HG03442 (cell line): ENCODE results near the gene PAX8.
"Not testable (repeated sequence)": the region's sequence is repeated elsewhere in the genome, so short reads cannot be mapped to it uniquely, and the experiment has no call there.

Source experiments
- ATAC-seq: cut with Tn5 transposase; IDR thresholded peaks from one replicate; pipeline ENCODE4 v1.9.1; 2021; ENCODE audit warnings: mild to moderate bottlenecking, moderate library complexity; ENCODE audit not compliant: unreplicated experiment

Gene PAX8

DNA sequence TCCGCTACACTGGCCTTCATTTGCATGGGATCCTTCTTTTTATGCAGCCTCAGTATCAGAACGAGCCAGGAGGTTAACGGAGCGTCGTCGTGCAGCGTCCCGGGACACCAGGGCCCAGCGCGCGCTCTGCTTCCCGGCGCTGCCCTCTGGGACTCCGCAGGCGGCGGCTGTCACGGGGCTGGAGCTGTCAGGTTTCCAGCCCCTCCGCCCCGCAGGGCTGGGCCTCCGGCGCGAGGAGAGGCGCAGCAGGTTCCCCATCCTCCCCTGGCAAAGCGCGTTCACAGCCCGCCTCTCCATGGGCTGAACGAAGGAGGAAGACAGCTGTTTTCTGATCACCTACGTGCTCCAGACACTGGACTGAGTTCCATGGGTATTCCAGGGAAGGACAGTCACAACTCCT, 12.5 kb upstream of the PAX8 start:
- no peak for ATAC-seq

- ATAC-seq = not testable (repeated sequence)
Observed at GRCh38 chr2:113288674-113289149, 10.0 kb upstream of the PAX8 start.

DNA sequence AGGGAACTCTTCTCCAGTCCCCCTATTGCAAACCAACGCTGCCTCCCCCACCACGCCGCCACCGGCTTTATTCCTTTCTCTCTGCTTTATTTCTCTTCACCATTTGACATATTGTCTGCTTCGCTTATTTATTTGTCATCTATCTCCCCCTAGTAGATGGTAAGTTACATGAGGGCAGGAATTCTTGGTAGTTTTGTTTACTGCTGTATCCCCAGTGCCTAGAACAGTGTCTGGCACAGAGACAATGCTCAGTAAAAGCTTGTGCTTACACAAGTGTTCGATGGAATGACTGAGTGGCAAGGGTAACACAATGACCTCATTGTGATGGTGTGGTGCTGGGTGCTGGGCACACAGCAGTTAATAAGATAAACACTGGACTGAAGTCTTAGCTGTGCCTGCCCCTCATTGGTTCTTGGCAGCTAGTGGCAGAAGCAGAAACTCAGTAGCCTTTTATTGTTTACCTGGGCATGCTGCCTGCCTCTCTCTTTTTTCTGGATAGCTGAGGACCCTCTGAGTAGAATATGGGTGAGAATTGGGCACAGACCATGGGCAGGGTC, 9.5 kb upstream of the PAX8 start:
- ATAC-seq = not testable (repeated sequence)

GRCh38 chr2:113285816-113286215, 7.1 kb upstream of the PAX8 start:
- ATAC-seq = no peak

DNA sequence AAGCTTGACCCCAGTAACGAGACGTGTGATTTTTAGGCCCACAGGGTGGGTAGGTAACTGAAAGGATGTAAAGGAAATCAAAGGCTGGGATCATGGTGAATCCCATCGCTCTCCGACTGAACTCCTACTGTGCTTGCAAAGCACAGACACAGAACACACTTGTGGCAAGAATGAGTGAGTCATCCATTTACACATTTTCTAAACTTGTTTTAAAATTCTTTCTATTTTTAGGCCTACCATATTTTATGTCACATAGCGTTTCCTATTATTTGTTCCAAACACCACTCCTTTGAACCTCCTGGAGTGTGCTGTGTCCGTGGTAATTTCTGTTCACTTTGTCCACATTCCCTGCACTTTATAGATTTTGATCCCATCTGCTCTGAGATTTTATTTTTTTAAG, 6.3 kb upstream of the PAX8 start:
- not testable (repeated sequence) for ATAC-seq

DNA sequence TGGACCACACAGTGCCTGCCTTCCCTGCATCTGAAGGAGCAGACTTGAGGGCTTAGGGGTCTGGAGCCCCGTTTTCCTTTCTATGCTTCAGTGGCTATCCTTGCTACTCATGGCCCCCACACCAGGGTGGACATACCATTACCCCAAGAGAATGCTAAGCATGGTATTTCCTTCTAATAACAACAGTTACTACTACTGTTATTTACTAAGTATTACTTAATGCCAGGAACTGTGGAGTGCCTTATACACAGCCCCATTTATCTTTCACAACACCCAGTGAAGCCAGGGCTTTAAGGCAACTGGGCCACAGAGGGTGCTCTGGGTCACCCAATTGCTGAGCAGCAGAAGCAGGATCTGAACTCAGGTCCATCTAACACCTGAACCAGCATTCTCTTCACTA, 5.8 kb upstream of the PAX8 start:
- no peak for ATAC-seq

DNA sequence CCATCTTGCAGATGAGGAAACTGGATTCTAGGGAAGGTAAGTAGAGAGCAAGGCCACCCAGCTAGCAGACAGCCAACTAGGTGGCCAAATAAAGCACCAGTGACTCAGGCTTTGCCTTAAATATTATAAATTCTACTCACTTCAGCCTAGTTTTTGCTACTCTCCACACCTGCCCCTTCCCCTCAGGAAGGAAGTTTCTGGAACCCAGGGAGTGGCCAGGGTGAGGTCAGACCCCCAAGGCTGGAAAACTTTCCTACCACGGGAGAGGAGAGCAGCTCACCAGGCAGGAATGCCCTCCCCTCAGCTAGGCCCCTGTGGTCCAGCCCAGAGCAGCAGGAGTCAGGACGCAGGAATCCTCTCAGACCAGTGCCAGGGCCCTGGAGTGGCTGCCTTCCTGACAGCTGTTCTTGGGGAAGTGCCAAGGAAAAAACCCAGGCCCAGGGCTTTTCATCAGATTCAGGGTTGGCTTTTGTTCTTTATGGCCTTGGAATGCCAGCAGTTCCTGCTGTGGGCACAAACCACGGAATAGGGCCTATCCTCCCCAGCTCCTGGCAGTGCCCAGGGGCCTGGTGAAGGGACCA, 5.1 kb upstream of the PAX8 start:
- no peak for ATAC-seq

- ATAC-seq = no peak
Observed at GRCh38 chr2:113282747-113283533, 4.2 kb upstream of the PAX8 start.

DNA sequence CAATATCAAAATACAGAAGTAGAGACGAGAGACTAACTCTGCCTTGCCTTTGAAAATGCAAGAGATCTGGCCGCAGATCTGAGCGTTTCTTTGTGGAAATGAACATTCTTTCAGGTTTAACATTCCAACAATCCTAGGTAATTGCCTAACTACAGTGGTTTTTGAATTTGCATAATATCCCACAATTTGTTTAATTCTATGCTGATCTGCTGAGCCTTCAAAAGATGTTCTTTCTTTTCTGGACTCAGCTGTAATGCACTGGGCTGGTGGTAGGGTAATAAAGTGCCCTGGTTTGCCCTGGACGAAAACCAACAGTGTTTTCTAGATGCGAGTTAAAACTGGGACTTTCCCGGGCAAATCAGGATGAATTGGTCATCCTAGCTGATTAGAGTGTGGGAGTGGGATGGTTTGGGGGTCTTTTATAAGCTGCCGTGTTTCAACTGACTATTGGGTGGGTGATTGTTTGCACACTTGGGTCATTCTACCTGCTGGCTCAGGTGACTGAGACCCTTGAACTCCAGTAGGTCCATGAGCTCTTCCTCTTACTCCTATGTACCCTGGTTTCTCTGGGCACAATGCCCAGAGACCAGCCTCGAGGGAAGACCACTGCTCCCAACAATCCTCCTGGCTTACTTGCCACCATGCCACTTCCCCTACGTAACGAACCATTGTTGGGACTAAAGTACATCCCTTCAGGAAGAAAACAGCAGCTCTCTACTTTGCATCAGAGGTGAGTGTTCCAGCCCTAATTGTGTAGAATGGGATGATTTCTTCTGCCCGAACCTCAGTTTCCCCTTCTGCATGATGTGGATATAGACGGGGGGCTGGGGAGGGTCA, 3.4 kb upstream of the PAX8 start:
- ATAC-seq = no peak

GRCh38 chr2:113278073-113278741, 514 bp downstream of the PAX8 start:
- ATAC-seq = no peak

DNA sequence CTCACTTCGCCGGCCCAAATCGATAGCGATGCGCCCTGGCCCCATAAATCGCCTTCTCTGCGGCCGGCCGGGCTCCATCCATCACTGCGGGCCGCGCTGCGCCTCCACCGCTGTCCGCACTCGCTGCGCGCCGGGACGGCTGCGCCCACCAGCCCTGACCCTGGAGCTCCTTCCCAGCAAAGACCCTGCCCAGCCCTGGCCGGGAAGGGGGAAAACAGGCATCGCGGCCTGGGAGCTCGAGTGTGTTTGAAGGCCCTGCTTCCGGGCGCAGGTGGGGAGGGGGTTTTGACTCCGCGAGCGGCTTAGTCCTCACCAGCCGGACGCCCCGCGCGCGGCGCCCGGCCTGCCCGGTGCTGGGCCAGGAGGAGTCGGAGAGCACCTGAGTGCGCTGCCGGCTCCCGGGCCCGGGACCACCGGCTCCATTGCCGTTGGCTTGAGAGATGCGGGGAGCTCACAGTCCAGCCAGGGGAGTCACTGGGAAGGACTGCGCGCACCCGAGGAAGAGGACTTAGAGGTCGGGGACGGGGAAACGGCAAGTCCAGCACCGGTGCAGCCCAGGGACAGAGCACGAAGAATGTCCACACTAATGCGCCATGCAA, 1.1 kb downstream of the PAX8 start:
- ATAC-seq = no peak

- no peak for ATAC-seq
Observed at GRCh38 chr2:113276761-113277425, 1.8 kb downstream of the PAX8 start.

DNA sequence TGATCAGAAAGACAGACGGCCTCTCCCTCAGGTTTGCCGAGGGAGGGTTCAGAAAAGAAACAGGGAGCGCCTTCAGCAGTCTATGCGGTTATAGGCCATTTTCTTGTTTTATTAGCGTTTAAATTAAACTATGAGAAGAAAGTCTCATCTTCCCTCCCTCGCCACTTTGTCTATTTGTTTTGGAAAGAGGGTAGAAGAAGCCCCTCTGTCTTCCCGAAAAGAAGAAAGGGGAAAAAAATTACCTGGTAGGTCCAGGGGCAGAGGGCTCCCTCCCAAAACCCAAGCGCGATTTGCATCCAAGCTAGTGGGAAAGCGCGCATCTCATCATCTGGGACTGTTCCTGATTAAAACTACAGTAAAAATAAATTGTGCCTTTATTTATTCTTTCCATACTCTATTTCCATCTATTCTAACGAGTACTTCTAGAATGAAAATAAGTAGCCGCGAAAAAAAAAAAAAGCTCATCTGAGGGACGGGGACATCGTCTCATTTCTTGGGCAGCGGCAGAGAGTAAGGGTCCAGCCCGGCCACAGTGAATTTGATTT, 2.4 kb downstream of the PAX8 start:
- no peak for ATAC-seq

DNA sequence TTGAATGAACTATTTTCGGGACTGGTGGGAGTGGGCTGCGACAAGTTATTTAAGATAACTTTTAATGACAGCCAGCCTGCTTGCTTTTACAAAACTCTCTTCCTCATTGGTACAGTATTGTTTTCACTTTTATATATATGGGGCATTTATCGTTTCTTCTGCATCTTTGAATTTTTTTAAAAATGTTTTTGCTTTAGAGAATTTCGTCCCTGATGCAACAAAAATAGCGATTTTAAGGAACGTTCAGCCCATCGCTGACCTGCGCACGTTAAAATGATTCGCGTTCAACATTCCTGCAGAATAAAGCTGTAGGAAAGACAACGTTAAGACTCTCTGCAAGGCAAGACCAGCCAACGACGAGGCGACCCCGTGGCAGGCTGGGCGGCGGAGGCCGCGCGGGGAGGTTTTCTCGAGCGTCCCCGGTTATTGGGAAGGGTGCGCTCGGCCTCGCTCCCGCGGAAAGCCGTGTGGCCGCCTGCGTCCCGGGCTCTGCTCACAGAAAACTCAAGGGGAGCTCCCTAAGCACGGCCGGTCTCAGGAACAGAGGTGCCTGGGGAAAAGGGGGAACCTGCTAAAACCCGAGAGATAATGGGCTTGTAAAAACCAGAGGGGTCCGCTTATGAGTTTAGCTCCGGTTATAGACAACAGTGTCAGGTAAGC, 3.0 kb downstream of the PAX8 start:
- ATAC-seq = no peak

DNA sequence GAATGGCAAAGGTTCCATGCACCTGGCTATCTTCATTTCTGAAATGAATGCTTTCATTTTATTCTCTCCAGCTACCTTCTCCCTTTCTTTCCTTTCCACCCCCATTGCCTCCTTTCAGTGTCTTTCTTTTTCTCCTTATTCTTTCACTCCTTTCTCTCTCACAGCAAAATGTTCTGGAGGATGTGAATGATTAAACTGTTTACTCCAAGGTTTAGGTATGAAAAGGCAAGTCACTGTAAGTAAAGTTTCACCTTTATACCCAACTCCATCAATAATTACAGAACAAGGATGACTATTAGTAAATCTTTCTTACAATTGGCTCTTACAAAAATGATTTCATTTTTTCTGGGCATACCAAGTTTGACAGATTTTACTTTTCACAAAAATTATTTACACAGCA, 4.3 kb downstream of the PAX8 start:
- no peak for ATAC-seq

GRCh38 chr2:113273981-113274380, 4.7 kb downstream of the PAX8 start:
- ATAC-seq = no peak

DNA sequence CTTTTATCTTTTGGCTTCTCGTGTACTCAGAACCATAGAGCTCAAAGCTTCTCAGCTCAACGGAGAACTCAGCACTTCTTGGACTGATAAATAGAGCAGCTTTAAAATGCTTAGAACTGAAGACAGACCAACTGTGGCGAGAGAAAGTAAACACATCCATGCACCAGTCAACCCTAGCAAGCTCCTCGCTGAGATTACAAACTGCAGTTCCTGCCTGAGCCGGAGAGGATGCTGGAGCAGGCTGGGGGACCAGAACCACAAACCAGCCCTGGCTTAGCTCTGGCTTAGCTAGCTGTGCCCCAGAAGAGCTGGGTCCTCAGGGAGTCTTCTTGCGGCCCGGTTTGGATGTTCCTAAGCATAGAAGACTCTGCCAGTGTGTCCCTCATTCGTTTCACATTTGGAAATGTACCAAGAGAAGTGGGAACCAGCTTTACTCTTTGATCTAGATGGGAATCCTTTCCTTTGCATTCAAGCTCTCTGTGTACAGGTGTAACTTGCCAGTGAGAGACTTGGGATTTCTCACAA, 5.6 kb downstream of the PAX8 start:
- no peak for ATAC-seq

- ATAC-seq = no peak
Observed at GRCh38 chr2:113272477-113272876, 6.2 kb downstream of the PAX8 start.
